ENCODE measurements around the gene EDNRA. TPM values are rescaled to one million over a fixed set of nuclear protein-coding genes. Genes with fewer than 3 reads are reported as not detected.

EDNRA gene
- polyA plus RNA-seq, 1 of the 3 experiments (the other 2 are of a cell fraction) = 1.2 TPM

DNA sequence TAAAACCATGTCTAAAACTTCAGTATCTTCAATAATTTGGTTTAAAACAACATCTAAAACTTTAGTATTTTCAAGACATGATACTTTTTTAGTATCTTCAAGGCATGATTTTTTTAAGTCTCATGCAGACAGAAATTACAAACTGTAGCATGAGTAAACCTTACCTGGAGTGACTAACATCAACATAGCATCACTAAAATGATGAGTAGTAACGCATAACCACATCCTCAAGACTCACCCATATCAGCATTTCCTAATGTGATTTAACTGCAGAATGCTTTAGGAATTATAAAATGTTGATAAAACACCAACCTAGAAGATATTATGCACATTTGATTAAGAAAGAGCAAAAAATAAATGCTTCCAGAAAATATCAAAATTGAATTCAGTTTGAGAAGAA, 19.7 kb upstream of the EDNRA start:
- H3K27ac ChIP-seq (ENCODE audit: low read depth in 2 of 2, low read length in 1 of 2) = no peak overlapping the region
- H3K9me2 ChIP-seq = no peaks in the 10 kb centered on the region
- no peaks in the 10 kb centered on the region for H3K9me3 ChIP-seq
- TF ChIP-seq PBX3 (IDR thresholded peaks at IDR 0.05) = no peak
- no peak for TF ChIP-seq GABPA (IDR thresholded peaks at IDR 0.05; ENCODE audit: low read depth)
- TF ChIP-seq NRF1 (IDR thresholded peaks at IDR 0.05; ENCODE audit: low read depth, low read length) = no peak
- no peak for TF ChIP-seq EZH2phosphoT487 (IDR thresholded peaks at IDR 0.05; ENCODE audit: borderline replicate concordance, low read depth)
- TF ChIP-seq TAF1 (IDR thresholded peaks at IDR 0.05; ENCODE audit: borderline replicate concordance, low read depth, low read length) = no peak
- no peak for TF ChIP-seq CTCF (IDR thresholded peaks at IDR 0.05)
- TF ChIP-seq YY1 (IDR thresholded peaks at IDR 0.05; ENCODE audit: low read depth) = no peak
- TF ChIP-seq REST (IDR thresholded peaks at IDR 0.05; ENCODE audit: low read depth, low read length) = no peak
- no peak for TF ChIP-seq POLR2AphosphoS5 (IDR thresholded peaks at IDR 0.05; ENCODE audit: low read depth, low read length)
- TF ChIP-seq, protein P1, sequence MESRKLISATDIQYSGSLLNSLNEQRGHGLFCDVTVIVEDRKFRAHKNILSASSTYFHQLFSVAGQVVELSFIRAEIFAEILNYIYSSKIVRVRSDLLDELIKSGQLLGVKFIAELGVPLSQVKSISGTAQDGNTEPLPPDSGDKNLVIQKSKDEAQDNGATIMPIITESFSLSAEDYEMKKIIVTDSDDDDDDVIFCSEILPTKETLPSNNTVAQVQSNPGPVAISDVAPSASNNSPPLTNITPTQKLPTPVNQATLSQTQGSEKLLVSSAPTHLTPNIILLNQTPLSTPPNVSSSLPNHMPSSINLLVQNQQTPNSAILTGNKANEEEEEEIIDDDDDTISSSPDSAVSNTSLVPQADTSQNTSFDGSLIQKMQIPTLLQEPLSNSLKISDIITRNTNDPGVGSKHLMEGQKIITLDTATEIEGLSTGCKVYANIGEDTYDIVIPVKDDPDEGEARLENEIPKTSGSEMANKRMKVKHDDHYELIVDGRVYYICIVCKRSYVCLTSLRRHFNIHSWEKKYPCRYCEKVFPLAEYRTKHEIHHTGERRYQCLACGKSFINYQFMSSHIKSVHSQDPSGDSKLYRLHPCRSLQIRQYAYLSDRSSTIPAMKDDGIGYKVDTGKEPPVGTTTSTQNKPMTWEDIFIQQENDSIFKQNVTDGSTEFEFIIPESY (IDR thresholded peaks at IDR 0.05; ENCODE audit: borderline replicate concordance, low read depth) = no peak
- H3K4me1 ChIP-seq (ENCODE audit: control insufficient read depth in 1 of 2, insufficient read depth in 2 of 2, low read depth in 1 of 2, low read length in 1 of 2) = no peaks in the 10 kb centered on the region
- WGBS (ENCODE audit: low lambda C conversion rate) = 67% methylated on average over 1 of the region's 1 CpG
- H3K79me2 ChIP-seq (ENCODE audit: insufficient read depth) = no peaks in the 10 kb centered on the region
- no peak overlapping the region for H3K4me3 ChIP-seq (ENCODE audit: low read depth in 2 of 2, low read length in 1 of 2)
- ChIA-PET POLR2A (no interaction called here), CTCF (no interaction called here)
- H2AFZ ChIP-seq (ENCODE audit: low read depth) = no peak overlapping the region
- no peak overlapping the region for H3K9ac ChIP-seq
- no peaks in the 10 kb centered on the region for H3F3A ChIP-seq (replicated peaks; ENCODE audit: insufficient read depth)
- no peak overlapping the region for H3K4me2 ChIP-seq
- H3K27me3 ChIP-seq (ENCODE audit: insufficient read depth) = no peaks in the 10 kb centered on the region
- H3K36me3 ChIP-seq (replicated peaks in 1 of 2; ENCODE audit: control insufficient read depth in 1 of 2, insufficient read depth in 2 of 2, low read length in 1 of 2) = no peaks in the 10 kb centered on the region
- no peak for DNase-seq
- no peaks in the 10 kb centered on the region for H4K20me1 ChIP-seq (ENCODE audit: insufficient read depth)

Measured in SK-N-SH (cell line).